GM11168 (cell line): ENCODE results near the gene UBE2E3.
"Not testable (repeated sequence)": the region's sequence is repeated elsewhere in the genome, so short reads cannot be mapped to it uniquely, and the experiment has no call there.

Source experiments
- in situ Hi-C: fragments of 300-500 bp; cut with MboI; formaldehyde crosslinking; loops from one replicate; pipeline ENCODE4 v1.12.0; 2022; ENCODE audit warnings: low sequenced_read_pairs; ENCODE audit not compliant: unreplicated experiment

UBE2E3 gene

DNA sequence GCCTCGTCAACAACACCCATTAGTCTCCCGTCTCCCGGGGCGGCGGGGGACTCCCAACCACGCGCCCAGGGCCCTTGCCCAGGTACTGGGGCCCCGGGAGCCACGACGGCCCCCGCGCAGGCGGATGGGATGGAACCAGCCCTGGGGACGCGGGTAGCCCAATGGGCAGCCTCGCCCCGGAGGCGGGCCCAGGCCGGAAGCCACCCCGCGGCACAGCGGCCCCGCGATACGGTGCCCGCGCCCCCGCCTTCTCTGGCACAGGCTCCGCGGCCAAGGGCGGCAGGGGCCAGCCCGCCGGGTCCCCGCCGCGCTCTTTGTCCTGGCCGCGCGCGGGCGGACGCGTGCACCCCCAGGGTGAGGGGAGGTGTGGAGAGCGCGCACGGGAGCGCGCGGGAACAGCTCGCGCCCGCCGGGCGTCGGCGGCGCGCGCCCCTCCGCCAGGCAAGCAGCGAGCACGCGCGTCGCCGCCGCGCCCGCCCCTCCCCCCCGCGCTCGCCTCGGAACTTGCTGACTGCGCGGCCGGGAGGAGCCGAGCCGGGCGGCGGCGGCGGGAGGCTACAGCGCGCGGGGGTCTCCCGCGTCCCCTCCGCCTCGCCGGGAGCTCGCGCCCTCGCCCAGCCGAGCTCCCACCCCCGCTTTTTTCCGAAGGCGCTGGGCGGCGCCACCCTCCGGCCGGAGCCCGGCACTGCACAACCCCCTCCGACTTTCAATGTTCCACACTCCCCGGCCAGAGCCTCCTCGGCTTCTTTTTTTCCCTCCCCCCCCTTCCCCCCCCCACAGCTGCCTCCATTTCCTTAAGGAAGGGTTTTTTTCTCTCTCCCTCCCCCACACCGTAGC is at the start of gene UBE2E3:
Gene UBE2E3, plus strand, starts transcription at position 500 of the 837 bp plus-strand sequence. CDS start 1,438 bp downstream, outside the sequence.
- in situ Hi-C loops = loop anchor here (10.0 kb wide), 1 partner anchor 64 kb away; no protein-coding TSS in a partner anchor

DNA sequence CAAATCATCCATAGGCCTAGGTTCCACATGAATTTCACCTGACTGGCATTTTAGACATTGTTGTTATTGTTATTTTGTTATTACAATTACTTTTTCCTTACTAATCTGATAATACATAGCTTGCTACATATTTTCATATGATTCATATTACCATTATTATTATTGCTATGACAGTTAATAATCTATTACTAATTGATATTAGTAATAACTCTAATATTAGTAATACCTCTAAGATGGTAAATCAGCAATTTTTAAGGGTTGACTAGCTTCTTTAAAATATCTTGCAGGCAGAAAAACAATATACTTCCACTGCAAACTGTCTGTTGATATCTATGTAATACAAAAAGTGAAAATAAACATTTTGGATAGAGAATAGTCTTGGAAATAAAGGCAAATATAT is 48.6 kb upstream of the UBE2E3 start:
- in situ Hi-C loops = no loop called here

DNA sequence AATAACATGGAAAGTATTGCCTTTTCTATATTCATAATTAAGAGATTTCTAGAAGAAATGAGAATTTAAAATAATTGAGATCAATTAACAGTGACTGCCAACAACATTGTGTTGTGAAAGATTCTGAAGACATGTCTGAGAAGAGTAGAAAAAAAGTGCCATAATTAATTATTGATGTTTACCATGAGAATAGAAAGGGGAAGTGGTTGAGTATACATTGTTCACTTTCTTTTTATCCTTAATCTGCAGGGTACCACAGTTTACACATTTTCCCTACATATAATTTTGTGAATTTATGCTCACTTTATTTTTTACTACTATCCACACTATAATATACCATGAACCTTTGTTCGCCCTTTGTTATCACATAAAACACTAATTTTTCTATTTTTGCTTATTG is 47.1 kb upstream of the UBE2E3 start:
- in situ Hi-C loops = no loop called here

DNA sequence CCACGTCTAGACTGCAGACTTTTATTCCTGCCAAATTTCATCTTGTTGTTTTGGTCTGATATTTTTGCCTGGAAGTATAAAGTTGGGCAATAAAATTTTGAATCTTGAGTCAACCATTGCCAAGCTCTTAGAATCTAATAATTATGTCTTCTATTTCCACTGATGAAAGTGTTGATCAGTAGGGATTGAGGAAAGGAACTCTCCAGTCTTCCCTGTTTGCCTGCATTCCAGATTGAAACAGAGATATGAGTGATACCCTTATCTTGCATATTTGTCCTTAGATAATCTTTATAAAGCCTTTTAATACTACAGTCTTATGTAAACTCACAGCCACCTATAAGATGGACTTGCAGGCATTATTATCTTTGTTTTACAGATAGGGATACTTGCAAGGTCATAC is 45.5 kb upstream of the UBE2E3 start:
- in situ Hi-C loops = no loop called here

DNA sequence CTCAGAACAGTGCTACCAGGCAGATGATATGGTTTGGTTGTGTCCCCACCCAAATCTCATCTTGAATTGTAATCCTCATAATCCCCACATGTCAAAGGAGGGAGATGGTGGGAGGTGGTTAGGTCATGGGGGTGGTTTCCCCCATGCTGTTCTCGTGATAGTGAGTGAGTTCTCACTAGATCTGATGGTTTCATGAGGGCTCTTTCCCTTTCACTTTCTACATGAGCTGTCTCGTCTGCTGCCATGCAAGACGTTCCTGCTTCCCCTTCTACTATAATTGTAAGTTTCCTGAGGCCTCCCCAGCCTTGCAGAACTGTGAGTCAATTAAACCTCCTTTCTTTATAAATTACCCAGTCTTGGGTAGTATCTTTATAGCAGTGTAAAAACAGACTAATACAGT is 42.9 kb upstream of the UBE2E3 start:
- in situ Hi-C loops = not testable (repeated sequence)

DNA sequence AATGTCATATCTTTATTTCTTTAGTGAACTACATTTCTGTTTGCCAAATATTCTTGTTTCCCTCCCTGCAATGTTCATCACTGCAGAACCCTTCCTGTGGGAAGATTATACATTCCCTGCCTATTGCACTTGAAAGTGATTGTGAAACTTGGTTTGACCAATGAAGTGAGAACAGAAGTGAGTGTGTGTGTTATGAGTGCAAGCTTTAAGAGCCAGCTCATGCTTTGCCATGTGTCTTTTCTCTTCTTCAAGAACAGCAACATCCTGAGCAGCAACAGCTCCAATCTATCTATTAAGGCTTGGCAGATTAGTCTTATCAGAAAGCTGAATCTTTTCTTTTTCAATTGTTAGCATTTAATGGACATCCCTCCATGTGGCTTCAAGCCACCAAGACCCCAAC is 42.0 kb upstream of the UBE2E3 start:
- in situ Hi-C loops = no loop called here

DNA sequence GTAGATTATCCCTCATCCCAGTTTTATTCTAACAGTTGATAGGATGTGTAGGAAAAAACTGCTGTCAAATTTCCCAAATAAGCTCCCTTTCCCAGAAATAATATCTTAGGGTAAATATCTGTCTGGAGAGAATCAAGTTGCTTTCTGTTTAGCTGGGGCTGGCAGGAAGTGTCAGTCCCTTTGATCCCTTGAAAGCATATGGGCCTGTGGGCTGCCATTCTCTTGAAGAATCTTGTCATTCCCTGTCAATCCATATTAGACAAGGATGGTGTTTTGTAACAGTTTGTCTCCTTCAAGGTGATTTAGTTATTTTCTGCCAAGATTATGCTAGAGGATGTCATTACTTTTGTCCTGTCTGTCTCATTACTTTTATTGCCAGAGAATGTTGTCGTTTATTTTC is 37.1 kb upstream of the UBE2E3 start:
- in situ Hi-C loops = no loop called here

DNA sequence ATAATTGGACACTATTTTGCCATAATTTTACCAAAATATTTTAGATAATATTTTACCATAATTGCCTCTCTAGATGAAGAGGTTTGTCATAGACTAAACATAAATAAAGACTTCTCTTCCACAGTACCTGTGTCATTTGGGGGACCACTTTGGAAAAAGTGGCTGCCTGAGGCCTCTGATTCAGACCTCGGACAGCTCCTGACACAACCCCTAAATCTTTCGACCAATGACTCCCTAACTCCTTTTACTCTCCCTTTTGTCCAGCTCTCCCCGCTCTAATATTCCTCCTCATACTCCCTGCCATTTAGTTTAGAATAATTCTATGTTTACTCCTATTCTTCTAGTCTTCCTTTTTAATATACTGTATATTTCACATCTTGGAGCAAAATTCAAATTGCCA is 36.0 kb upstream of the UBE2E3 start:
- in situ Hi-C loops = no loop called here

DNA sequence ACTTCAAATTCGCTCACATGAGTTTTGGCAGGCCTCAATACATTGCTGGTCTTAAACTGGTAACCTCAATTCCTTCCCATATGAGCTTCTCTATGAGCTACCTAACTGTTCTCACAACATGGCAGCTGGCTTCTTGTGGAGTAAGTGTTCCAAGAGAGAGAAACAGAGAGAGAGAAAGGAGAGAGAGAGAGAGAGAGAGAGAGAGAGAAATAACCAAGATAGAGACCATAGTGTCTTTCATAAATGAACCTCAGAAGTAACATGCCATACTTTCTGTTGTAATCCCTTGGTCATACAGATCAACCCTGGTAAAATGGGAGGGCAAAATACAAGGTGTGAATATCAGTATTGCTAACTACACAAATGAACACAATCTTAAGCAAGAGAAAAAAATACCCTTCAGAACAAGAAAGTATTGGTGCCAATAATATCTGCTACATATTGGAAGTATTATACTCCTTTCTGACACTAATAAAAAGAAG is 33.2 kb upstream of the UBE2E3 start:
- in situ Hi-C loops = no loop called here

DNA sequence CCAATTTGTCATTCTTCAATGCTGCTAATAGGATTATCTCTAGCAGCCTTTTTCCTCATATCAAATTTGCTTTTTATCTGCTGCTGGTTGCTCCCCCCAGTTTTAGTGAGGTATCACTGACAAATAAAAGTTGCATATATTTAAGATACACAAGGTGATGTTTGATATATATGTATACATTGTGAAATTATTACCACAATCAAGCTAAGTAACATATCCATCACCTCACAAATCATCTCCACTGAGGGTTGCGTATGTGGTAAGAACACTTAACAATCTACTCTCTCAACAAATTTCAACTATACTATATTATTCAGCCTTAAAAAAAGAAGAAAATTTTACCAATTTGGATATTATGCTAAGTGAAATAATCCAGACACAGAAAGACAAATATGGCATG is 30.5 kb upstream of the UBE2E3 start:
- in situ Hi-C loops = no loop called here

DNA sequence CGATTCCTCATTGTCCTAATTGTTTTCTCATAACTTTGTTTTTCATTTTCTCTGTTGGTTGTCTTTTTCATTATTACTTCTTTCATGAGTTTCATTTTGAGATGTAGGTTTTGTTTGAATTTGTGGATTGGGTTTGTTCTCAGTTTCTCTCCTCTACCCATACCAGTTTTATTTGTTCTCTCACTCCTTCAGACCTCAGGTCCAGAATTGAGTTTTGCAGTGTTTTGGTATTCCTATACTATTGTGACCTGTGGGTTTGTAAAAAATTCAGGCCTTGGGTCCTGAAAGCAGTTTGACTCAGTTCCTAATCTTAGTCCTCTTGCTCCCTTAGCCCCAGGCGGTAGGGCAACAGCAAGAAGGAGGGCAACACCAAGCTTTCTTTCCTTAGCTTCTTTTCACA is 28.3 kb upstream of the UBE2E3 start:
- in situ Hi-C loops = no loop called here

DNA sequence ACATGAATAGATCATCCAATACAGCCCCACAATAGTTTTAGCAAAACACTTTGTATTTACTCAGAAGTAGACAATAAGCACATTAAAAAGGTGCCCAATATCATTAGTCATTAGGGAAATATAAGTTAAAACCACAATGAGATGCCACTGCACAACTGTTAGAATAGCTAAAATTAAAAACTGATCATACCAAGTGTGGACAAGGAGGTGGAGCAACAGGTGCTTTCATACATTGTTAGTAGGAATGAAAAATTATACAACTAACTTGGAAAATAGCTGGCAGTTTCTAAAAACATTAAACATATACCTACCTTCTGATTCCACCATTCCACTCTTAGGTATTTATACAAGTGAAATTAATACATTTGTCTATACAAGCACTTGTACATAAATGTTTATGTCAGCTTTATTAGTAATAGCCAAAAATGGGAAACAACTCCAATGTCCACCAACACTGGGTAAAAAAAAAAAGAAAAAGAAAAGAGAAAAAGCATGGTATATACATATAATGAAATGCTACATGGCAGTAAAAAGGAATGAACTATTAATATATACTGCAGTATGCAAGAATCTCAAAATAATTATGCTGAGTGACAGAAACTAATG is 27.6 kb upstream of the UBE2E3 start:
- in situ Hi-C loops = no loop called here

DNA sequence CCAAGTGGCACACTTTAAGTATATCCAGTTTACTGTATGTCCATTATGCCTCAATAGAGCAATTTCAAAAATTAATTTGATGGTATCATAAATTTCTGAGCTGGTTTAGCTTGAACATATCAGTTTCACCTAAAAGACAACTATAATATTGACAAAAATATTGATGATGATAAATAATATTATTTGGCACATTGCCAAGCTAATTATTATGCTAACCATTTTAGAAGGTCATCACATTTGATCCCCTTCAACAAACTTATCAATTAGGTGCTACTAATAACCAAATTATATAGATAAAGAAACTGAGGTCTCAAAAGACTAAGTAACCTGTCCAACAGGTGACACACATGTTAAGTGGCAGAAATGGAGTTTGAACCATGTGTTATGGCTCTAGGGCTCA is 26.9 kb upstream of the UBE2E3 start:
- in situ Hi-C loops = no loop called here

DNA sequence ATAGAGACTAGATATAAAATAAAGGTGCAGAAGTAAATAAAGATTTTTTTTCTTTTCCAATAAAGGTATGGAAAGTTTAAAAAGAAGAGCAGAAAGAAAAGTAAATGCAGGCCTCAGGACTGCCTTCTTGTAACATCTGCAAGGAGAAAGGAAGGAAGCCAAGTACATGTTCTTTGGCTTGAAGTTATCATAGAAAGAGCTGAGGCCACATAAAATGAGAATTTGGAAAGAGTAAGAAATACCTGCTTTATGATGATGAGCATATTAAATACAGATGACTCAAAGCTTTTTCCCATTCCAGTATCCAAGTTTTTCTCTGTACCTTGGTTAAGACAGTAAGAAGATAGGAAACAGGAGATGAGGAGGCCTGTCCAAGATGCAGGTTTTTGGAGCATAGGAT is 25.3 kb upstream of the UBE2E3 start:
- in situ Hi-C loops = no loop called here

DNA sequence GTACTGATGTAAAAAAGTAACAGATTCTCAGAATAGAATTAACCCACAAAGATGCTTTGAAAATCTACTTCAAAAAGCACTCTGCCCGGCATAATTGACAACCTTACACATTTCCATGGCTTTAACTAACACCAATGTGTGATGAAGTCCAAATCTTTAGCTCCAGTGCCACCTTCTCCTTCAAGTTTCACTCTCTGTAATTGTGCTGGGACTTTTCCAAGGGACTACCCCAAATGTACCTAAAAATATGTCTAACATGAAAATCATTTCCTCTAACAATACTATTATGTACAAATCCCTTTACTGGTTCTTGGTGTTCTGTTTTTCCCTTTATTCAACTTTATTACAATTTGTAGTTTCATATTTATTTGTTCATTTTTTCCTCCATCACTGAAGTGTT is 20.6 kb upstream of the UBE2E3 start:
- in situ Hi-C loops = no loop called here

DNA sequence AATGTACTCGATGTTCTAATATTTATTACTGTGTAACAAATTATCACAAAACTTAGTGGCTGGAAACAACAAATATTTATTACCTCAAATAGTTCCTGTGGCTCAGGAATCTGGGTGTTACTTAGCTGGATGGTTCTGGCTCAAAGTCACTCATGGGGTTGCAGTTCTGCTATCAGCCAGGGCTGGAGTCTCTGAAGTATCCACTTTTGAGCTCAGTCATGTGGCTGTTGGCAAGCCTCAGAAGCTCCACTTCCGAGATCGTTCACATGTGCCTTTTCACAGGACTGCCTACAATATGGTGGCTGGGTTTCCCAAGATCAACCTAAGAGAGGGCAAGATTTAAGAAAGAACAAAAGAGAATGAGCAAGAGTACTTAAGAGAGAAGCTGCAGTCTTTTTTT is 19.4 kb upstream of the UBE2E3 start:
- in situ Hi-C loops = no loop called here

DNA sequence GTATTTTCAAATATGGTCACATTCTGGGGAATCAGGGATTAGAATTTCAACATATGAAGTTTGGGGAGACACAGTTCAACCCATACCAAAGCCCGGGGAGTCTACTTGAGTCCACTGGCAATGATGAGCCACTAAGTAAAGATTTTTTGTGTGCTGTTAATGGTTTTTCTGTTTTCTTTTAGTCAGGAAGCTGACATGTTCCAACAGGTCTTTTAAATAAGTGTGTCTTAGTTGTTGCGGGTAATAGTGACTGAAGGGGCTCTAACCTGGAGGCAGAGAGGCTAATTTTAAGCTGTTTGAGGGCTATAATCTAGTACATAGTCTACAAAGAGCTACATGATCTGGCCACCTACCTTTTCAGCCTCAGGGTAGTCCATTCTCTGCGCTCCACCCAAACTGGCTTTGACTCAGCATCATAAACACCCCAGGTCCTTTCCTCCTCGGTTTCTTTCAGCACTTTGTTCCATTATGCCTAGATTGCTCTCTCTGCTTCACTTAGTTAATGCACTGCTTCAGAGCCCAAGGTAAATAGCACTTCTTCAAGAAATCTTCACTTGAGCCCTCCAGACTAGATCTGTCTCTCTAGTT is 17.6 kb upstream of the UBE2E3 start:
- in situ Hi-C loops = no loop called here

DNA sequence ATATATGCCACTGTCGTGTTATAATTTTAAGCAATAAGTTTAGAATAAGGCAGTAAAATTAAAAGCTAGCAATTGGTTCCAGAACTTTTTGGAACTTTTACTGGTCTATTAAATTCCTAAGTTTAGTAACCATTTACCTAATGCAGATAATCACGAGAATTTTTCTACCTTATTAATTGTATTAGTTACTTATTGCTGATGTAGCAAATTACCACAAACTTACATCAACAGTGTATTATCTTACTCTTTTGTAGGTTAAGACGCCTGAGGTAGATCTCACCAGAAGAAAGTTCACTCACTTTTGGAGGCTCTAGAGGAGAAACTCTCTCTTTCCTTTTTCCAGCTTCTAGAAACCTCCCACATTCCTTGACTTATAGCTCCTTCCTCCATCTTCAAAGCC is 14.0 kb upstream of the UBE2E3 start:
- in situ Hi-C loops = no loop called here

DNA sequence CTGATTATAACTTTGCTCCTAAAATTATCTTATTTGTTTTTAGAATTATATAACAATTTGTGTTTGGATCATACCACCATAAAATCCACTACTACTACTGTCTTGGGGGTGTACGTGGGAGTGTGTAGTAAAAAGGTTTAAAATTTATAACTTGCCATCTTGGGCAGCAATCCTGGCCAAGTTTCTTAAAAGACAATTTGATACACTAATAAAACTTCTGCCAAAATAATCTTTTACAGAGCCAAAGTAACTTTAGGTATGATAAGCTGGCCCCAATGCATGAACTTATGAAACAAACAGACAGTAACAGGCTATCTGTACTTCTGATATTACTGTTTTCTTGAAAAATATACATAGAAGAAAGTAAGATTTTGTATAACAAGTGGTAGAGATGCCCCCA is 11.3 kb upstream of the UBE2E3 start:
- in situ Hi-C loops = no loop called here

DNA sequence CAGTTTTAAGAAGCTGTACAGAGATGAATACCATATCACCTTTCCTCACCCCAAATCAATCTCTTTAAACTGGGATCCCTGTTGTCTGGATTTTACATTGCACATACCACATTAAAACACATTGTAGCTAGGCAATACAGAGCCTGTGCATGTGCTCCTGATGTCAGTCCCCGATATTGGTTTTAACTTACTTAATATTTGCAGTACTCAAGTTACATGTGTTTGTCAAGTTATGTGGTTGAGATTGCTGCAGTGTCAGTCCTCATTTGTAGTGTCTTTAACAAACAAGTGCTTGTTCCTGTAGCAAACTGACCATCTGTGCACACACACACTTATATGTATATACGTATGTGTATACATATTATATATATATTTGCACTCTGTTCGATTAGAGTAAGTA is 10.4 kb upstream of the UBE2E3 start:
- in situ Hi-C loops = no loop called here

DNA sequence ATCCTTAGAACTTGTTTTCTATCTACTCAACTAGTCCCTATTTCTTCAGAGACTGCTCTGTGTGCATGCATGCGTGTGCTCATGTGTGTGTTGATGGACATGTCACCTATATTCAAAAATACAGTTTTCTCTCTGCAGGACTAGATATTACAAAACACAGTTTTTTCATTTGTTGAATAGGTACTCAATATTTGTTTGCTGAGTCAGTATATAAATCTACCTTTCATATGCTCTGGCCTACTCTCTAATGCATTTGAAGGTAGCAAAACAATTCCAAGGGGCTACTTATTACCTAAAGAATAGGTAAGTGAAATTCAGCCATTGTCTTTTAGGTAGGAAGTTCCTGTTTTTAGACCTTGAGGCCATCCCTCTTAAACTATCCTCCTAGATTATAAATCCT is 8.6 kb upstream of the UBE2E3 start:
- in situ Hi-C loops = no loop called here
